RPMI7951 (cell line): ENCODE data around the gene RFPL4A. TPM values are rescaled to one million over a fixed set of nuclear protein-coding genes. Genes with fewer than 3 reads are reported as not detected.

Experiments
- DNase-seq: peaks from one replicate; pipeline ENCODE4 v3.0.0-alpha.2; 2012; ENCODE audit warnings: low read depth
- total RNA-seq: library from RNA; depleted of rRNA; stranded (reverse); fragments of >200 nt; shearing (Covaris generic); gene quantifications from 2 replicates; pipeline ENCODE4 v1.2.3, GENCODE V29; 2014; rRNA removed

The RFPL4A gene
- total RNA-seq, 1 experiment from 2014 or later: 0.24 TPM

GRCh38 chr19:55802281-55802680 lies 43.4 kb downstream of the RFPL4A start:
- DNase-seq: no peak

- DNase-seq: peak; percentile 91
Observed at GRCh38 chr19:55809381-55810058, 50.6 kb downstream of the RFPL4A start.

- DNase-seq: no peak
Observed at GRCh38 chr19:55811340-55811739, 52.4 kb downstream of the RFPL4A start.

- no peak for DNase-seq
Observed at GRCh38 chr19:55812449-55812848, 53.6 kb downstream of the RFPL4A start.

Other genes with a start within 250 kb of the RFPL4A start
- gene SBK2, start 222.0 kb upstream of the RFPL4A start, total RNA-seq: not detected in 2 replicates
- gene SBK3, start 213.6 kb upstream of the RFPL4A start, total RNA-seq: 0.24 TPM in 1 of 2 replicates, not detected in the other
- 1.3 and 2.4 TPM in 2 replicates for gene ZNF579, start 178.2 kb upstream of the RFPL4A start, total RNA-seq
- 2.4 and 3.0 TPM in 2 replicates for gene FIZ1, start 159.6 kb upstream of the RFPL4A start, total RNA-seq
- gene ZNF524, start 158.8 kb upstream of the RFPL4A start, total RNA-seq: 14.7 and 16.9 TPM in 2 replicates
- gene ZNF865, start 153.4 kb upstream of the RFPL4A start, total RNA-seq: 0.12 and 0.68 TPM in 2 replicates
- 1.6 and 2.6 TPM in 2 replicates for gene ZNF784, start 134.5 kb upstream of the RFPL4A start, total RNA-seq
- 11.3 and 12.9 TPM in 2 replicates for gene ZNF580, start 118.1 kb upstream of the RFPL4A start, total RNA-seq
- gene ZNF581, start 115.4 kb upstream of the RFPL4A start, total RNA-seq: 13.5 and 13.7 TPM in 2 replicates
- gene CCDC106, start 110.9 kb upstream of the RFPL4A start, total RNA-seq: 3.7 and 5.7 TPM in 2 replicates
- gene U2AF2, start 104.1 kb upstream of the RFPL4A start, total RNA-seq: 80.3 and 108 TPM in 2 replicates
- 26.0 and 46.4 TPM in 2 replicates for gene EPN1, start 83.9 kb upstream of the RFPL4A start, total RNA-seq
- not detected in 2 replicates for gene NLRP9, start 20.7 kb upstream of the RFPL4A start, total RNA-seq
- 0.20 TPM in 1 of 2 replicates, not detected in the other for gene RFPL4AL1, start 10.0 kb downstream of the RFPL4A start, total RNA-seq
- 1.3 and 1.7 TPM in 2 replicates for gene NLRP11, start 72.9 kb downstream of the RFPL4A start, total RNA-seq
- gene NLRP4, start 77.4 kb downstream of the RFPL4A start, total RNA-seq: not detected in 2 replicates
- not detected in 2 replicates for gene NLRP13, start 173.2 kb downstream of the RFPL4A start, total RNA-seq
- gene NLRP8, start 188.7 kb downstream of the RFPL4A start, total RNA-seq: not detected in 2 replicates
- not detected in 2 replicates for gene NLRP5, start 227.7 kb downstream of the RFPL4A start, total RNA-seq